ENCODE data around the gene SLC4A11.
A peak's percentile ranks its signal among the peaks of the same experiment; 100 is the strongest.
"Not testable (repeated sequence)": the region's sequence is repeated elsewhere in the genome, so short reads cannot be mapped to it uniquely, and the experiment has no call there.

Gene SLC4A11

DNA sequence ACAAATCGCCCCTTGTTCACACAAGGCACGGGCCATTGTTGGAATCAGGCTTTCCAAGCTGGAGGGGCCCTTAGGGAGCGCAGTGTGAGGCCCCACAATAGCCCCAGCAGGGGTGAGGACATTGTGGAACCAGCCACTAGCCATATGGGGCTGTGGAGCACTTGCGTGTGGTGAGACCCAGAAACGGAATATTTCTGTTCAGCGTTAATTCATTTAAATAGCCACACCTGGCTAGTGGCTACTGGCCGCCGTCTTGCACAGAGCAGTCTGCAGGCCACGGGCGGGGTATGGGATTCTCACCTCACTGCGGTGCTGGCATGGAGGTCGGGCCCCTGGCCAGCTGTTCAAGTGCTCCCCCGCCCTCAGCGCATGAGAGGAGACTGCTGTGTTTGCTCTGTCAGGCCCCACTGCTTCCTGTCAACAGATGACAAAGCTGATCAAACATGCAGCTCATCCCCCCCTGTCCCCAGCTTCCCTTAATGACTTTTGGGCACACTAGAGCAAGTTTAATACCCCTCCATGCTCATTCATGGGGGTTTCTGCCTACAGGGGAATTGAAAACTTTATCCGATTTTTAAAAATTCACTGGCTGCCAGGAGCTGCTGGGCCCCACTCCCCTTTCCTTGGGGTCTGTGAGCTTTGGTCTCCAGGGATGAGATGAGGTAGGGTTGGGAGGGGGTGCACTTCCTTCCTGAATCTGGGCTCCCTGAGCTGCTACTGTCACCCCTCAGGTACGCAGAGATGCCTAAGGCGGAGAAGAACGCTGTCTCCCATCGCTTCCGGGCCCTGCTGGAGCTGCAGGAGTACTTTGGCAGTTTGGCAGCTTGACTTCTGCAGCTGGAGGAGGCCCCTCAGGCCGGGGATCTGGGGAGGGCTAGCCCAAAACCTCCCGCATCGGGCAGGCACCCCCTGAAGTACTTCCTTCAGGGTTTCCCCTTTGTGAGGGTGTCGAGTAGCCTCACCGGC, 16.1 kb downstream of the SLC4A11 start:
- no peak for TF ChIP-seq CTCF (IDR thresholded peaks at IDR 0.05; ENCODE audit: low read depth, low read length)
- no peak for DNase-seq (ENCODE audit: extremely low read depth, low read depth)

DNA sequence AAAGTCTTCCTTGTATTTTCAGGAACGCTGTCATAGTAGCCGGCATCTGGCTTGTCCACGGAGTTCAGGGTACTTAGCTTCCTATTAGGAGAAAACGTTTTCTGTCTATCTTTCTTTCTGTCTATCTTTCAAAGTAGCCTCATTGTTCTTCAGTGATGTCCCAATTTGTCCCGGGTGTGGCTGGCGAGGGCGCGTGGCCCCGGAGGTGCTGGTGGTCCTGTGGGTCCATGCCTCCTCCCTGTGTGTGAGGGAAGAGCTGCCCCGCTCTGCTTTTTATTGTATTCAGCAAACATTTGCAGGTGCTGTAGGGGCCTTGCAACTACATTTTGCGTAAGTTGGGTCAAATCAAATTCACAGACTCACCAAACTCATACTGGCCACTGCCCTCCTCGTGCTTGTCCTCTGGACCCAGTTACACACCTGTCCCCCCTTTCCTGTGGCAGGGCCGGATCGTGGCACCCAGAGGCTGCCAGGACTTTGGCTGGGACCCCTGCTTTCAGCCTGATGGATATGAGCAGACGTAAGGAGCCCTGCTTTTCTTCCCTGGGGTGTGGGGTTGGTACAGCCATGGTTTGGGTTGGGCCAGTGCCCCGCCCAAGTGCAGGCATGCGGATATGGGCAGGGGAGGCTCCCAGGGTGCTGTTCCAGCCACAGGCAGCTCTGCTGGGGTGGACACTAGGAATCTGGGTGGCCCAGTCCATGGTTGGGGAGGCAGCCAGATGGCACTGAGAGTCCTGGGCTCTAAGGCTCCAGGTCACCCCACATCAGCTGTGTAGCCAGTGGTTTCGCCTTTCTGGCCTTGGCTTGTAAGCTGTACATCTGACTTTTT, 17.4 kb downstream of the SLC4A11 start:
- no peak for DNase-seq (ENCODE audit: extremely low read depth, low read depth)
- no peak for TF ChIP-seq CTCF (IDR thresholded peaks at IDR 0.05; ENCODE audit: low read depth, low read length)

GRCh38 chr20:3218307-3218988, 20.5 kb downstream of the SLC4A11 start:
- TF ChIP-seq CTCF (IDR thresholded peaks at IDR 0.05; ENCODE audit: low read depth, low read length), result peak; percentile 83
- no peak for DNase-seq (ENCODE audit: extremely low read depth, low read depth)

DNA sequence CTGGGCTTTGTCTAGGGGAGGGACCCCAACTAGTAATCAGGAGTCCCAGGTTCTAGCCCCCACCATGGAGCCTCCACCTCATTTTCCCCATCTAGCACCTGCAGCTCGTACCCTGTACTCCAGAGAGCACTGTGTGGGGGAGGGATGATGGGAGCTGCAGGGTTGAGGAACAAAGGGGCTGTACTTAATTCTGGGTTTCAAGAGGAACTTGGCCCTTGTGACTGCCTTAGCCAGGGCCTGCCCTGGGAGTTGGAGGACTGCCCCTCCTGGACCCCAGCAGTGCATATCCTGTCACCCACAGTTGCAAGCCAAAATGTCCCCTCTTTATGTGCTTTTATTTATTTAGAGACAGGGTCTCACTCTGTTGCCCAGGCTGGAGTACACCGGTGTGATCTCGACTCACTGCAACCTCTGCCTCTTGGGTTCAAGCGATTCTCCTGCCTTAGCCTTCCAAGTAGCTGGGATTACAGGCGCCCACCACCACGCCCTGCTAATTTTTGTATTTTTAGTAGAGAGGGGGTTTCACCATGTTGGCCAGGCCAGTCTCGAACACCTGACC, 23.6 kb downstream of the SLC4A11 start:
- DNase-seq (ENCODE audit: extremely low read depth, low read depth), result not testable (repeated sequence)

GRCh38 chr20:3213226-3213625, 25.8 kb downstream of the SLC4A11 start:
- no peak for TF ChIP-seq CTCF (IDR thresholded peaks at IDR 0.05; ENCODE audit: low read depth, low read length)
- no peak for DNase-seq (ENCODE audit: extremely low read depth, low read depth)

- DNase-seq (ENCODE audit: extremely low read depth, low read depth), result no peak
- no peak for TF ChIP-seq CTCF (IDR thresholded peaks at IDR 0.05; ENCODE audit: low read depth, low read length)
Observed at GRCh38 chr20:3210346-3210745, 28.6 kb downstream of the SLC4A11 start.

- TF ChIP-seq CTCF (IDR thresholded peaks at IDR 0.05; ENCODE audit: low read depth, low read length), result no peak
- no peak for DNase-seq (ENCODE audit: extremely low read depth, low read depth)
Observed at GRCh38 chr20:3209946-3210317, 29.1 kb downstream of the SLC4A11 start.
